ENCODE data around the gene LGALS7. TPM values are rescaled to one million over a fixed set of nuclear protein-coding genes. Genes with fewer than 3 reads are reported as not detected.
"Not testable (repeated sequence)": the region's sequence is repeated elsewhere in the genome, so short reads cannot be mapped to it uniquely, and the experiment has no call there.

The LGALS7 gene
- total RNA-seq, 2 experiments from 2014 or later: not detected

DNA sequence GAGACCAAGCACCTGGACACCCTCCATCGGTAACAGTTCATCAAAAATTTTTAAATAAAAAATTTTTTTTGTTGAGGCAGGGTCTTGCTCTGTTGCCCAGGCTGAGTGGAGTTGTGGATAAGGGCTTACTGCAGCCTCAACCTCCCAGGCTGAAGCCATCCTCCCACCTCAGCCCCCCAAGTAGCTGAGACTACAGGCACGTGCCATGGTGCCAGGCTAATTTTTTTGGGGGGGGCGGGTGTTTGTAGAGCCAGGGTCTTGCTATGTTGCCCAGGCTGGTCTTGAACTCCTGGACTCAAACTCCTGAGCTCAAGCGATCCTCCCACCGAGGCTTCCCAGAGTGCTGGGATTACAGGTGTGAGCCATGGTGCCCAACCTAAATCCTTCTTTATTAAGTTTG, 20.4 kb upstream of the LGALS7 start:
- ChIA-PET POLR2A (no interaction called here), CTCF (interaction anchor here (1.7 kb wide), 1 partner anchor 137 kb away, joined by 6 read pairs; the partner anchor contains the start of genes MRPS12 and SARS2)
- Mint-ChIP-seq H3K27ac (no peak overlapping the region), H3K27me3 (no peaks in the 10 kb centered on the region), H3K36me3 (no peaks in the 10 kb centered on the region), H3K9me3 (no peaks in the 10 kb centered on the region), H3K4me1 (ENCODE audit: low read depth) (peaks cover 6% of the 10 kb centered on the region), H3K4me3 (no peak overlapping the region)
- DNase-seq: no peak
- intact Hi-C loops (cut with micrococcal nuclease): no loop called here

GRCh38 chr19:38793177-38793576, 19.9 kb upstream of the LGALS7 start:
- ChIA-PET POLR2A (interaction anchor here (1.4 kb wide), 1 partner anchor 56 kb away, joined by 4 read pairs; no protein-coding TSS in a partner anchor), CTCF (interaction anchor here (1.0 to 1.7 kb wide), 3 partner anchors 17 to 137 kb away, joined by 3 to 6 read pairs (median 3); partner anchors contain the start of genes MRPS12 and SARS2)
- Mint-ChIP-seq H3K4me3 (peak overlapping the region; percentile 40), H3K4me1 (ENCODE audit: low read depth) (peaks cover 6% of the 10 kb centered on the region), H3K9me3 (no peaks in the 10 kb centered on the region), H3K27ac (no peak overlapping the region), H3K27me3 (no peaks in the 10 kb centered on the region), H3K36me3 (no peaks in the 10 kb centered on the region)
- no peak for DNase-seq
- intact Hi-C loops (cut with micrococcal nuclease): no loop called here

GRCh38 chr19:38792250-38793111, 19.2 kb upstream of the LGALS7 start:
- peaks cover 6% of the 10 kb centered on the region for H3K4me1 Mint-ChIP-seq (ENCODE audit: low read depth)

DNA sequence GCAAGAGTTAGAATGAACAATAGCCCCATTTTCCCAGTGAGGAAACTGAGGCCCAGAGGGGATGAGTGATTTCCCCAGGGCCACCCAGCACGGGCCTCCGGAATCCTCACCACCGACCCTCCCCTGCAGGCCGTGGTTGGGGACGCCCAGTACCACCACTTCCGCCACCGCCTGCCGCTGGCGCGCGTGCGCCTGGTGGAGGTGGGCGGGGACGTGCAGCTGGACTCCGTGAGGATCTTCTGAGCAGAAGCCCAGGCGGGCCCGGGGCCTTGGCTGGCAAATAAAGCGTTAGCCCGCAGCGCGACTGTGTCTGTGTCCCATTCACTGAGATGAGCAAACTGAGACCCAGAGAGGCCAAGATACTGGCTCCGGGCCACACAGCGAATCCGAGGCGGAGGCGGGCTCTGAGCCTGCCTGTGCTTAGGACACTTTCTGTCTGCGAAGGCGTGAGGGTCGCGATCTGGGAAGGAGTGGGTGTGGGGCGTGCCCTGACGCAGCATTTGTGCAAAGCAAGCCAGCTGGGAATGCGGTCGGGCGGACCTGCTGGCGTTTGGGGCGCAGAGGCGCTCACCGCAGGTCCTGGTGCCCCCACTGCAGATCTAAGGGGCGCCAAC, 18.2 kb upstream of the LGALS7 start:
- H3K4me3 Mint-ChIP-seq; DNase-seq; H3K9me3 Mint-ChIP-seq; intact Hi-C loops (cut with micrococcal nuclease); H3K4me1 Mint-ChIP-seq (ENCODE audit: low read depth); H3K27ac Mint-ChIP-seq; H3K27me3 Mint-ChIP-seq; POLR2A ChIA-PET; H3K36me3 Mint-ChIP-seq; CTCF ChIA-PET: not testable (repeated sequence)

More at GRCh38 chr19:38792250-38793111, 19.2 kb upstream of the LGALS7 start:
- peak; percentile 59 for DNase-seq
- Mint-ChIP-seq H3K36me3 (no peaks in the 10 kb centered on the region), H3K4me3 (peak overlapping the region; percentile 45), H3K27ac (no peak overlapping the region), H3K27me3 (no peaks in the 10 kb centered on the region), H3K9me3 (no peaks in the 10 kb centered on the region)
- ChIA-PET POLR2A (interaction anchor here (1.4 kb wide), 1 partner anchor 57 kb away, joined by 4 read pairs; no protein-coding TSS in a partner anchor), CTCF (interaction anchor here (1.0 to 1.2 kb wide), 2 partner anchors 16 to 62 kb away, joined by 3 read pairs; no protein-coding TSS in a partner anchor)
- intact Hi-C loops (cut with micrococcal nuclease): no loop called here

GRCh38 chr19:38790507-38791403, 17.4 kb upstream of the LGALS7 start:
- H3K4me3 Mint-ChIP-seq; CTCF ChIA-PET; DNase-seq; H3K36me3 Mint-ChIP-seq; H3K27ac Mint-ChIP-seq; H3K27me3 Mint-ChIP-seq; H3K4me1 Mint-ChIP-seq (ENCODE audit: low read depth); H3K9me3 Mint-ChIP-seq; POLR2A ChIA-PET; intact Hi-C loops (cut with micrococcal nuclease): not testable (repeated sequence)

- Mint-ChIP-seq H3K4me1 (ENCODE audit: low read depth) (peaks cover 6% of the 10 kb centered on the region), H3K27ac (no peak within 1 kb of the TSS), H3K4me3 (no peak within 1 kb of the TSS), H3K36me3 (no peaks in the 10 kb centered on the region), H3K27me3 (no peaks in the 10 kb centered on the region), H3K9me3 (no peaks in the 10 kb centered on the region)
- CTCF ChIA-PET: no interaction called here
- intact Hi-C loops (cut with micrococcal nuclease): no loop called here
- POLR2A ChIA-PET: no interaction called here
- no peak for DNase-seq
These were observed 15.3 kb upstream of the LGALS7 start, which contains the start of gene LGALS7B for GRCh38 chr19:38788478-38789243. LGALS7B (plus strand) TSS chr19:38789200; CDS start chr19:38789227, 27 bp downstream.

GRCh38 chr19:38786572-38787265, 13.4 kb upstream of the LGALS7 start:
- ChIA-PET POLR2A (no interaction called here), CTCF (interaction anchor here (1.0 kb wide), 1 partner anchor 17 kb away, joined by 4 read pairs; no protein-coding TSS in a partner anchor)
- no peak for DNase-seq
- no peaks in the 10 kb centered on the region for H3K36me3 Mint-ChIP-seq
- no peak overlapping the region for H3K27ac Mint-ChIP-seq
- intact Hi-C loops (cut with micrococcal nuclease): no loop called here
- no peaks in the 10 kb centered on the region for H3K4me1 Mint-ChIP-seq (ENCODE audit: low read depth)
- H3K27me3 Mint-ChIP-seq: no peaks in the 10 kb centered on the region
- no peak overlapping the region for H3K4me3 Mint-ChIP-seq
- H3K9me3 Mint-ChIP-seq: no peaks in the 10 kb centered on the region

DNA sequence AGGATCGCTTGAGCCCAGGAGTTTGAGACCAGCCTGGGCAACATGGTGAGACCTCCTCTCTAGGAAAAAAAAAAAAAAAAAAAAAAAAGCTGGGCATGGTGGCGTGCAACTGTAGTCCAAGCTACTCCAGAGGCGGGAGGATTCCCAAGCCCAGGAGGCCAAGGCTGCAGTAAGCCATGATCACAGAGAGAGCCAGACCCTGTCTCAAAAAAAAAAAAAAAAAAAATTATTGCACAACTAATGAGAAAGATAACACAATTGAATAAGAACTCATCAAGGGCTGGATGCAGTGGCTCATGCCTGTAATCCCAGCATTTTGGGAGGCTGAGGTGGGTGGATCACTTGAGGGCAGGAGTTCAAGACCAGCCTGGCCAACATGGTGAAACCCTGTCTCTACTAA, 12.7 kb upstream of the LGALS7 start:
- H3K36me3 Mint-ChIP-seq; intact Hi-C loops (cut with micrococcal nuclease); H3K27ac Mint-ChIP-seq; H3K27me3 Mint-ChIP-seq; POLR2A ChIA-PET; H3K4me3 Mint-ChIP-seq; H3K9me3 Mint-ChIP-seq; DNase-seq; H3K4me1 Mint-ChIP-seq (ENCODE audit: low read depth): not testable (repeated sequence)
- CTCF ChIA-PET: interaction anchor here (1.0 kb wide), 1 partner anchor 16 kb away, joined by 4 read pairs; no protein-coding TSS in a partner anchor

DNA sequence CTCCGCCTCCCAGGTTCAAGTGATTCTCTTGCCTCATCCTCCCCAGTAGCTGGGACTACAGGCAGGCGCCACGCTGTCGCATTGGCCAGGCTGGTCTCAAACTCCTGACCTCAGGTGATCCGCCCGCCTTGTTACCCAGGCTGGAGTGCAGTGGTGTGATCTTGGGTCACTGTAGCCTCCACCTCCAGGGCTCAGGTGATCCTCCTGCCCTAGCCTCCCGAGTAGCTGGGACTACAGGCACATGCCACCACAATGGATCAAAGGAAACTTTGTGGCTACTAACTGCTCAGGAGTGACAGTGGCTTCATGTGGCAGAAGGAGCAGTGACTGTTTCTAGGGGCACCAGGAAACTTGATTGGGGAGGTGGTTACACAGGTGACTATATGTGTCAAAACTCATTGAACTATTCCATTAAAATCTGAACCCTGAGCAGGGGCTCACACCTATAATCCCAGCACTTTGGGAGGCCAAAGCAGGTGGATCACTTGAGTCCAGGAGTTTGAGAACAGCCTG, 11.9 kb upstream of the LGALS7 start:
- Mint-ChIP-seq H3K27me3 (no peaks in the 10 kb centered on the region), H3K9me3 (no peaks in the 10 kb centered on the region), H3K36me3 (no peaks in the 10 kb centered on the region), H3K4me3 (no peak overlapping the region), H3K27ac (no peak overlapping the region), H3K4me1 (ENCODE audit: low read depth) (no peaks in the 10 kb centered on the region)
- DNase-seq: no peak
- intact Hi-C loops (cut with micrococcal nuclease): no loop called here
- ChIA-PET CTCF (no interaction called here), POLR2A (no interaction called here)

DNA sequence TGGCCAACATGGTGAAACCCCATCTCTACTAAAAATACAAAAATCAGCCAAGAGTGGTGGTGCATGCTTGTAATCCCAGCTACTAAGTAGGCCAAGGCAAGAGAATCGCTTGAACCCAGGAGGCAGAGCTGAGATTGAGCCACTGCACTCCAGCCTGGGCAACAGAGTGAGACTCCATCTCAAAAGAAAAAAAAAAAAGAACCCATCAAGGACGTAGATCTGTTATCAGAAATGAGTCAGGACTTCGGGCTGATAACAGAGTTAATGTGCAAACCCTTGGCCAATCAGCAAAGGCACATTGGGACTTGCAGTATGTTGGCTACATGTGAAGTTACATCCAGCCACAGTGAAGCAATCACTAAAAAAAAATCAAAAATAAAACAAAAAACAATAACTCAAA, 10.9 kb upstream of the LGALS7 start:
- DNase-seq: no peak
- Mint-ChIP-seq H3K9me3 (no peaks in the 10 kb centered on the region), H3K4me3 (no peak overlapping the region), H3K27ac (no peak overlapping the region), H3K4me1 (ENCODE audit: low read depth) (no peaks in the 10 kb centered on the region), H3K27me3 (no peaks in the 10 kb centered on the region), H3K36me3 (no peaks in the 10 kb centered on the region)
- ChIA-PET POLR2A (no interaction called here), CTCF (no interaction called here)
- intact Hi-C loops (cut with micrococcal nuclease): no loop called here

DNA sequence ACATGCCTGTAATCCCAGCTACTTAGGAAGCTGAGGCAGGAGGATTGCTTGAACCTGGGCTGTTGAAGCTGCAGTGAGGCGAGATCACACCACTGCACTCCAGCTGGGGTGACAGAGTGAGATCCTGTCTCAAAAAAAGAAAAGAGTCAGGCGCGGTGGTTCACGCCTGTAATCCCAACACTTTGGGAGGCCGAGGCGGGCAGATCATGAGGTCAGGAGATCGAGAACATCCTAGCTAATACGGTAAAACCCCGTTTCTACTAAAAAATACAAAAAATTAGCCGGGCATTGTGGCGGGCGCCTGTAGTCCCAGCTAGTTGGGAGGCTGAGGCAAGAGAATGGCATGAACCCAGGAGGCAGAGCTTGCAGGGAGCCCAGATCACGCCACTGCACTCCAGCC, 8.9 kb upstream of the LGALS7 start:
- H3K27me3 Mint-ChIP-seq; H3K9me3 Mint-ChIP-seq; H3K4me1 Mint-ChIP-seq (ENCODE audit: low read depth); H3K4me3 Mint-ChIP-seq; H3K36me3 Mint-ChIP-seq; intact Hi-C loops (cut with micrococcal nuclease); DNase-seq; POLR2A ChIA-PET; CTCF ChIA-PET; H3K27ac Mint-ChIP-seq: not testable (repeated sequence)

Data from activated CD4-positive, alpha-beta memory T cell treated with anti-CD3 and anti-CD28 coated beads for 36 hours (primary cell).